HEK293T (cell line): Measurements from ENCODE around the gene DNAJC10.

Experiments
- FOXM1 ChIP-seq: fragments of 450-650 bp; IDR thresholded peaks from 2 replicates; pipeline ENCODE4 v1.6.1; 2017; ENCODE audit warnings: mild to moderate bottlenecking, borderline replicate concordance
- LEF1 ChIP-seq: fragments of 450-650 bp; IDR thresholded peaks from 2 replicates; pipeline ENCODE4 v1.6.1; 2017; ENCODE audit warnings: mild to moderate bottlenecking, borderline replicate concordance
- NFRKB ChIP-seq: fragments of 450-650 bp; IDR thresholded peaks from 2 replicates; pipeline ENCODE4 v1.6.1; 2016; ENCODE audit warnings: mild to moderate bottlenecking, moderate library complexity
- SP1 ChIP-seq: fragments of 450-650 bp; IDR thresholded peaks from 2 replicates; pipeline ENCODE4 v1.6.1; 2017
- SUZ12 ChIP-seq: fragments of 450-650 bp; IDR thresholded peaks from 2 replicates; pipeline ENCODE4 v1.6.1; 2016; ENCODE audit warnings: mild to moderate bottlenecking

GRCh38 chr2:182715121-182715891, 751 bp upstream of the DNAJC10 start:
- TF ChIP-seq SP1 (no peak), LEF1 (no peak), FOXM1 (no peak), NFRKB (no peak), SUZ12 (no peak)
